GM12864 (cell line): ENCODE results near the gene RNASET2.

ENCODE experiments used
- DNase-seq: peaks from one replicate; pipeline ENCODE4 v3.0.0-alpha.2; 2011; ENCODE audit warnings: low read depth
- H3K4me3 ChIP-seq: 2 replicates; pipeline ENCODE4 v1.5.1; 2011; ENCODE audit warnings: mild to moderate bottlenecking, low read depth, low read length, control low read depth
- TF ChIP-seq, protein P1 (sequence below): IDR thresholded peaks from 2 replicates; pipeline ENCODE4 v1.5.1; 2011; ENCODE audit warnings: low read depth, mild to moderate bottlenecking, moderate library complexity, low read length, control low read depth, inconsistent platforms; ENCODE audit errors: missing control alignments

RNASET2 gene

DNA sequence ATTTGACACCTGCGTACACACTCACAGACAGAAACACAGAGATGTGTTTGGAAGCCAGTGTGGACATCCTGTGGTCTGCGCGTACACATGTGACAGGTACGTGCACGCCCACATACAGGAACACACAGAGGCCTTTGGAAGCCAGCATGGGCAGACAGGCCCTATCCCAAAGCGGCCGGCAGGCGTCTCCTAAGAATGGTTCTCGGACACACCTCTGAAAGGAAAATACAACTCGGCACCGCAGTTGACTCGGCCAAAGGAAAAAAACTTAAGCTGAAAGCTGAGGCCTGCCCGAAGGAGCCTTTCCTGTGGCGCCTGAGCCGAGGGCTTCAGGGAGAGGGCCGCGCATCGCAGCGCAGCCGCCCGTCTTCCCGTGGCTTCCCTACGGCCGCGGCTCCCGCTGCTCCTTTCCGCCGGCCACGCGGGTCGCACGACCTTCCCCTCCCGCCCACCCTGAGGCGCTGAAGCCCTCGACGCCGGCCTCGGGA is 41.5 kb upstream of the RNASET2 start:
- DNase-seq: peak; percentile 49
- peak overlapping the region; percentile 99 for H3K4me3 ChIP-seq

GRCh38 chr6:166997348-166997747 is 41.0 kb upstream of the RNASET2 start:
- peak overlapping the region; percentile 99 for H3K4me3 ChIP-seq

More for the DNA sequence above, 41.5 kb upstream of the RNASET2 start:
- TF ChIP-seq, protein P1, sequence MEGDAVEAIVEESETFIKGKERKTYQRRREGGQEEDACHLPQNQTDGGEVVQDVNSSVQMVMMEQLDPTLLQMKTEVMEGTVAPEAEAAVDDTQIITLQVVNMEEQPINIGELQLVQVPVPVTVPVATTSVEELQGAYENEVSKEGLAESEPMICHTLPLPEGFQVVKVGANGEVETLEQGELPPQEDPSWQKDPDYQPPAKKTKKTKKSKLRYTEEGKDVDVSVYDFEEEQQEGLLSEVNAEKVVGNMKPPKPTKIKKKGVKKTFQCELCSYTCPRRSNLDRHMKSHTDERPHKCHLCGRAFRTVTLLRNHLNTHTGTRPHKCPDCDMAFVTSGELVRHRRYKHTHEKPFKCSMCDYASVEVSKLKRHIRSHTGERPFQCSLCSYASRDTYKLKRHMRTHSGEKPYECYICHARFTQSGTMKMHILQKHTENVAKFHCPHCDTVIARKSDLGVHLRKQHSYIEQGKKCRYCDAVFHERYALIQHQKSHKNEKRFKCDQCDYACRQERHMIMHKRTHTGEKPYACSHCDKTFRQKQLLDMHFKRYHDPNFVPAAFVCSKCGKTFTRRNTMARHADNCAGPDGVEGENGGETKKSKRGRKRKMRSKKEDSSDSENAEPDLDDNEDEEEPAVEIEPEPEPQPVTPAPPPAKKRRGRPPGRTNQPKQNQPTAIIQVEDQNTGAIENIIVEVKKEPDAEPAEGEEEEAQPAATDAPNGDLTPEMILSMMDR: peak; percentile 52

GRCh38 chr6:166996406-166996805 is 40.1 kb upstream of the RNASET2 start:
- no peak overlapping the region for H3K4me3 ChIP-seq
- DNase-seq: no peak
- TF ChIP-seq, protein P1: no peak

More at GRCh38 chr6:166997348-166997747, 41.0 kb upstream of the RNASET2 start:
- DNase-seq: no peak
- TF ChIP-seq, protein P1: no peak

DNA sequence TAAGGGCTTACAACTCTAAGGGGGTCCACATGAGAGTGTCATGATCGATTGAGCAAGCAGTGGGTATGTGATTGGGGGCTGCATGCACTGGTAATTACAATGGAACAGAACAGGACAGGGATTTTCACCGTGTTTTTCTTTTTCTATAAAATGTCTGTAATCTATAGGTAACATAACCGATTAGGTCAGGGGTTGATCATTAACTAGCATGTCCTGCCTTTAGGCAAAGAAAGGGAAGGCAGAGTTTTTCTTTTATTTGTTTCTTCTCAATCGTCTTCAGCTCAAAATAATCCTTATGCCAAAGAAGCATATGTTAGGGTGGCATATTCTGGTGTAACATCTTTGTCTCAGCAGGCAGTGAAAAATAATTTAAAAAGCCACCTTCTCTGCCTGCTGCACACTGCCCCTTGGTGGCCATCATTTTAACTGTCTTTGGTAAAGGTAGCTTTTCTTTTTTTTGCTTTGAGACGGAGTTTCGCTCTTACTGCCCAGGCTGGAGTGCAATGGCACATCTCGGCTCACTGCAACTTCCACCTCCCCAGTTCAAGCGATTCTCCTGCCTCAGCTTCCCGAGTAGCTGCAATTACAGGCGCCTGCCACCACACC is 33.2 kb upstream of the RNASET2 start:
- H3K4me3 ChIP-seq: no peak overlapping the region
- DNase-seq: peak; percentile 34
- TF ChIP-seq, protein P1: peak; percentile 56

DNA sequence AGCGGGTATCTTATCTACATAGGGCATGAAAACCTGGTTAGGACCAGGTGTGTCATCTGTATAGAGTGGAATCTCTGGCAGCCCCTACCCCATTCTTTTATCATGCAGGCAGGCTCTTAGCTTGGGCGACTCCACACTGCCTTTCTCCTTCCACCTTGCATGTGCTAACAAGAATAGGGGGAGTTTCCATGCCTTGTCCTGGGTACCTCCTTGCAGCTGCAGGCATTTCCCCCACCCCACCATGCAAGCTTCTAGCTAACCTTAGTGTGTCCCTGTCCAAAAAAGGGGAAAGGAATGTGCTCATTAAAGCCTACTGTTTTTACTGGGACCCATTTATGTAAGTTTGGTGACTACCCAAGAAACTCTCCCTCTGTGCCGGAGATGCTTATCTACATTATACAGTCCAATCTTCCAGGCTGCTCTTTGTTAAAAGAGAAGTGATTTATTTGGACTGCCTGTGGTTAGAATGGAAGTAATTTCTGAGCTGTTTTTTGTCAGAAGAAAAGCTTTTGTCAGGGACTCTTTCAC is 32.4 kb upstream of the RNASET2 start:
- DNase-seq: no peak
- no peak overlapping the region for H3K4me3 ChIP-seq
- TF ChIP-seq, protein P1: no peak

- TF ChIP-seq, protein P1: no peak
- no peak overlapping the region for H3K4me3 ChIP-seq
- no peak for DNase-seq
These were observed 31.6 kb upstream of the RNASET2 start for GRCh38 chr6:166987930-166988329.

GRCh38 chr6:166987448-166987847 is 31.1 kb upstream of the RNASET2 start:
- DNase-seq: no peak
- TF ChIP-seq, protein P1: no peak
- no peak overlapping the region for H3K4me3 ChIP-seq
